Posterior vena cava (tissue), 2 donors: Measurements from ENCODE around the gene MYD88. TPM values are rescaled to one million over a fixed set of nuclear protein-coding genes. Genes with fewer than 3 reads are reported as not detected.

ENCODE experiments used
- DNase-seq: peaks from one replicate; pipeline ENCODE4 v3.0.0-alpha.2; 2020; ENCODE audit warnings: low spot score
- intact Hi-C, 2 donors: fragments of 100-400 bp; cut with DNase I; formaldehyde crosslinking; loops; one replicate each; pipeline versions ENCODE4 v1.14.1 to v1.14.2; 2022 to 2023
- total RNA-seq, 2 donors: library from RNA; stranded (reverse); fragmentation: NEBNext Ultra II Directional; extraction: Animal tissue kit (Norgen Biotek cat#: 25700); gene quantifications; one replicate each; pipeline ENCODE4 v1.2.1, GENCODE V29; 2021
- donor health status: DM: yes; HTN: yes; CAD: no.
- donor health status: DM: yes; HTN: yes; CAD: no.

MYD88 gene
- total RNA-seq, 2 donors from 2014 or later: 24.7 to 26.3 TPM

DNA sequence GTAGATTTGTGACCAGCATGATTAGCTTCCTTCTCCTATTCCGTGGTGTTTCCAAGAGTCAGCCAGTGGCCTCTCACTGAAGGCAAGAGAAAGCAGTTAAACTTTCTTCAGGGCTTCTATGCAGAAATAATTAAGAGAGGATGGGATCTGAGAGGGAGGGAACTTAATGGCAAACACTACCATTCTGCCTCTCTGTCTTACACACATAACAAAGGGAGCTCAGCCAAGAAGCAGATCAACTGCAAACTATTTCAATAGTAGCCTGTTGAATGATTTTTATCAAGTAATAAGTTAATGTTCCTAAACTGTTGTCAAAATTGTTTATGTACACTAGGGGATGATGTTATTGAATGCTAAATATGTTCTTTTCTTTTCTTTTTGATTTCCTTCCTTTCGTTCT is 38.7 kb downstream of the MYD88 start:
- intact Hi-C loops: no loop called here
- DNase-seq: no peak

DNA sequence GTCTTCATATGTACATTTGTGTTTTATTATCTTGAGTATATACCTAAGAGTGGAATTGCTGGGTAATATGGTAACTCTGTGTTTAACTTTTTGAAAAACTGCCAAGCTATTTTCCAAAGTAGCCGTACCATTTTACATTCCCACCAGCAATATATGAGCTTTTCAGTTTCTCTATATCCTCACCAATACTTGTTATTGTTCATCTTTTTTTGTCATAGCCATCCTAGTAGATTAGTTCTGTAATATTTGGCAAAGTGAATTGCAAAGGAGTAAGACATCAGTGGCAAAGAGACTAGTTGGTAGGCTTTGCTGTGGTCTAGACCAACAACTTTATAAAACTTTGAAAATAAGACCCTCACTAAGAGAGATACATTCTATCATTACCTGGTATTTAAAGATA is 48.3 kb downstream of the MYD88 start:
- no peak for DNase-seq
- intact Hi-C loops: no loop called here

DNA sequence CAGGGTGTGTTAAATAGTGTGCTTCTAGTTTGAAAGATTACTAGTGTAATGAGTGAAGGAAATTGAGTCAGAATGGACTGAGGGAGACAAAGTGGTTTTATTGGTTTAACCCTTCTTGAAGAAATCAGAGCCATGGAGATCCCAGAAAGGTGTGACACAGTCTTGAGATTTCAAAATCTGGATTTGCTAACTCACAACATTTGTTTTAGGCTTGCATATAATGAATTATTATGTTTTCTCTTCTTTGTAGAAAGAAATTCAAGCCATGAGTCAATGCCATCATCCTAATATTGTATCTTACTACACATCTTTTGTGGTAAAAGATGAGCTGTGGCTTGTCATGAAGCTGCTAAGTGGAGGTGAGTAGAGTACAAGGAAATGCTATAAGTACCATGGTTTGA is 52.0 kb downstream of the MYD88 start:
- intact Hi-C loops: loop anchor here in 1 of 2 donors (1.0 kb wide), 1 partner anchor 20 kb away; no protein-coding TSS in a partner anchor

More for the DNA sequence above, 52.0 kb downstream of the MYD88 start:
- DNase-seq: no peak

Other genes starting within 250 kb of the MYD88 start
- gene VILL, start 147.9 kb upstream of the MYD88 start, total RNA-seq: 1 to 10 TPM; 3.4 to 5.9 TPM
- 10 to 100 TPM; 32.5 to 40.9 TPM for gene PLCD1, start 109.0 kb upstream of the MYD88 start, total RNA-seq
- under 1 TPM; 0.14 to 0.51 TPM for gene DLEC1, start 99.5 kb upstream of the MYD88 start, total RNA-seq
- 10 to 100 TPM; 29.8 to 41.9 TPM for gene ACAA1, start 1.5 kb upstream of the MYD88 start, total RNA-seq
- 10 to 100 TPM; 30.4 to 52.3 TPM for gene OXSR1, start 26.9 kb downstream of the MYD88 start, total RNA-seq
- gene SLC22A13, start 127.2 kb downstream of the MYD88 start, total RNA-seq: under 1 TPM; 0.32 to 0.48 TPM
- gene SLC22A14, start 143.6 kb downstream of the MYD88 start, total RNA-seq: under 1 TPM in 1 of 2 donors, not detected in 1; 0.38 TPM
- 1 to 10 TPM; 4.5 to 6.3 TPM for gene XYLB, start 208.1 kb downstream of the MYD88 start, total RNA-seq